GM12891 (cell line): ENCODE data around the gene PCDHGA9.

Experiments
- DNase-seq: peaks from one replicate; pipeline ENCODE4 v3.0.0; 2011; ENCODE audit warnings: low spot score; ENCODE audit not compliant: insufficient read length
- FAIRE-seq: peaks from 2 replicates; lab custom pipeline; 2011; peaks lifted over from hg19 to GRCh38; lab: Jason Lieb, UNC
- PAX5 ChIP-seq: IDR thresholded peaks from 2 replicates; pipeline ENCODE4 v1.6.1; 2011; ENCODE audit warnings: low read length, moderate library complexity, mild to moderate bottlenecking; ENCODE audit not compliant: insufficient read depth, severe bottlenecking
- POLR2A ChIP-seq: IDR thresholded peaks from 2 replicates; pipeline ENCODE4 v1.6.1; 2011; ENCODE audit warnings: low read depth, low read length, control low read depth
- POLR2AphosphoS5 ChIP-seq: IDR thresholded peaks from 2 replicates; pipeline ENCODE4 v1.6.1; 2011; ENCODE audit warnings: low read depth, low read length, control low read depth
- POU2F2 ChIP-seq: IDR thresholded peaks from 2 replicates; pipeline ENCODE4 v1.6.1; 2011; ENCODE audit warnings: low read depth, mild to moderate bottlenecking, control low read depth, low read length, moderate library complexity
- SPI1 ChIP-seq: IDR thresholded peaks from 2 replicates; pipeline ENCODE4 v1.6.1; 2011; ENCODE audit warnings: low read depth, low read length, control low read depth
- TAF1 ChIP-seq: IDR thresholded peaks from 2 replicates; pipeline ENCODE4 v1.6.1; 2011; ENCODE audit warnings: low read depth, low read length, control low read depth

Gene PCDHGA9

DNA sequence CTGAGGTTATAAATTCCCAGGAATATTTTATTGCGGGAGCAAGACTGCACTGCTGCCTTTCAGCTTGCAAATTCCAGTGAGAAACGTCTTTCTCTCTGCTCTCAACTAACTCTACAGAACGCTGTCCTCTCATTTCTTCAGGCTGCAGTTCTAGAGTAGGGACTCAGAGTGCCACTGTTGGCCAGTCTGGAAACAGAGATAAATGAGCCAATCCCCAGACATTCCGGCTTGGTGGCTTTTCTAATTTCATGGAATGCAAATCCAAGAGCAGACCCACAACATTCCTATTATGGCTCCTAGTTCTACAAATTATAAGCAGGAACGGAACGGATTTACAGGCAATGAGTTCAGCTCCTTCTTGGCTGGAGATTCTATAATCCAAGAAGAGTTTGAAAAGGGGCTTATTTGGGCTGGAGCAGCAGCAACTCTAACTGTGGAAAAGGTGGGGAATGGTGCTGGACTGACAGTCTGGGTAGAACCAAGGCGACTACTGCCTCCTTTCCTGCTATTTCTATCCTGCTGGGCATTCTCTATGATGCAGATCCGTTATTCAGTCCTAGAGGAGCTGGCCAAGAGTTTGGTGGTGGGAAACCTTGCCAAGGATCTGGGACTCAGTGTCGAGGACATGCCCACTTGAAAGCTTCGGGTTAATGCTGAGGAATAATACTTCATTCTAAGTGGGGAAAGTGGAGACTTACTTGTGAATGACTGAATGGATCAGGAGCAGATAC lies 37.0 kb downstream of the PCDHGA9 start:
- no peak for DNase-seq
- FAIRE-seq, result no peak
- TF ChIP-seq POLR2AphosphoS5 (no peak), TAF1 (no peak), POU2F2 (no peak), POLR2A (no peak), PAX5 (no peak), SPI1 (no peak)

DNA sequence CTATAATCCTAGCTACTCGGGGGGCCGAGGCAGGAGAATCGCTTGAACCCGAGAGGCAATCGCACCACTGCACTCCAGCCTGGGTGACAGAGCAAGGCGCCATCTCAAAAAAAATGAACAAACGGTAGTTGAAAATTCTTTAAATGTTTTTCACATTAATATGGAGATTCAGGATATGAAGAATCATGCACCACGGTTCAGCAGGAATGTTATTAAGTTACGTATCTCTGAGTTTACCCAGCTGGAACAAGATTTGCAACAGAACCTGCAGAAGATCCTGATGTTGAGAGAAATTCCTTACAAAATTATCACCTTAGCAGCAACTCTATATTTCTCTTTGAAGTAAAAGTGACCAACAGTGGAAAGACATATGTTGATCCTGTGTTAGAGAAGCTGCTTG lies 37.8 kb downstream of the PCDHGA9 start:
- DNase-seq, result no peak
- FAIRE-seq, result no peak
- no peak for TF ChIP-seq POU2F2
- no peak for TF ChIP-seq TAF1
- no peak for TF ChIP-seq PAX5
- no peak for TF ChIP-seq POLR2AphosphoS5
- no peak for TF ChIP-seq POLR2A
- TF ChIP-seq SPI1, result no peak

DNA sequence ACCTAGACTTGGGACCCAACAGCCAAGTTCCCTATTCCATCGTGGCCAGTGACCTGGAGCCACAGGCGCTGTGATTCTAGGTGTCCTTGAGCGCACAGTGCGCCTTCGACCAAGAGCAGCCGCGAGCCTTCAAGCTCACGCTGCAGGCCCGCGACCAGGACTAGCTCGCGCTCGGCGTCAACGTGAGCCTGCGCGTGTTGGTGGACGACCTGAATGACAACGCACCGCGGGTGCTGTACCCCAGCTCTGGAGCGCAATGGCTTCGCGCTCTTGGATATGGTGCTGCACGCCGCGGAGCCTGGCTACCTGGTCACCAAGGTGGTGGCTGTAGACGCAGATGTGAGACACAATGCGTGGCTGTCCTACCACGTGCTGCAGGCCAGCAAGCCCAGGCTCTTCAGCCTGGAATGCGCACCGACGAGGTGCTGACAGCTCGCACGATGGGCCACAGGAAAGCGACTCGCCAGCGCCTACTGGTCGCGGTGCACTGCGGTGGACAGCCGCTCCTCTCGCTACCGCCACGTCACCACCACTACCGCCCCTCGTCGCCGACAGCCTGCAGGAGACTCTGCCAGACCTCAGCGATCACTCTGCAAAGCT lies 39.1 kb downstream of the PCDHGA9 start:
- TF ChIP-seq SPI1 (no peak), POU2F2 (no peak), PAX5 (no peak), POLR2A (no peak), TAF1 (no peak), POLR2AphosphoS5 (no peak)
- no peak for FAIRE-seq

More for the DNA sequence above, 39.1 kb downstream of the PCDHGA9 start:
- no peak for DNase-seq
